ENCODE data around the gene EEIG1.

GRCh38 chr9:127999461-127999860, 18.7 kb upstream of the EEIG1 start:
- no peak for TF ChIP-seq CTCF (optimal IDR thresholded peaks at IDR 0.05 in 1 of 3, IDR thresholded peaks at IDR 0.05 in 1 of 3, conservative IDR thresholded peaks at IDR 0.05 in 1 of 3; ENCODE audit: extremely low read depth in 1 of 3, insufficient read depth in 2 of 3, low read length in 3 of 3)
- TF ChIP-seq EZH2 (IDR thresholded peaks at IDR 0.05; ENCODE audit: low read length), result no peak
